SK-N-SH (cell line): ENCODE data around the gene PIK3CG.

Experiments
- CTCF ChIP-seq: fragments of 200-600 bp; sonication (generic); IDR thresholded peaks from 2 replicates; pipeline ENCODE4 v1.6.1; 2017; ENCODE audit warnings: antibody characterized with exemption, mild to moderate bottlenecking, moderate library complexity
- ELF1 ChIP-seq: IDR thresholded peaks from 2 replicates; pipeline ENCODE4 v1.4.0; 2012
- FOSL2 ChIP-seq: IDR thresholded peaks from 2 replicates; pipeline ENCODE4 v1.4.0; 2012; ENCODE audit warnings: low read depth, mild to moderate bottlenecking, moderate library complexity, borderline replicate concordance
- MEF2A ChIP-seq: IDR thresholded peaks from 2 replicates; pipeline ENCODE4 v1.4.0; 2012; ENCODE audit warnings: low read depth, borderline replicate concordance
- POLR2AphosphoS5 ChIP-seq: IDR thresholded peaks from 2 replicates; pipeline ENCODE4 v1.6.1; 2012; ENCODE audit warnings: low read depth, low read length
- REST ChIP-seq: IDR thresholded peaks from 2 replicates; pipeline ENCODE4 v1.6.1; 2012; ENCODE audit warnings: mild to moderate bottlenecking, low read depth, low read length, moderate library complexity
- RFX5 ChIP-seq: IDR thresholded peaks from 2 replicates; pipeline ENCODE4 v1.6.1; 2012; ENCODE audit warnings: mild to moderate bottlenecking, improper control_type of control experiment, low read length

GRCh38 chr7:106868364-106868763 lies 3.3 kb downstream of the PIK3CG start:
- TF ChIP-seq CTCF (no peak), POLR2AphosphoS5 (no peak), ELF1 (no peak), RFX5 (no peak), REST (no peak), MEF2A (no peak), FOSL2 (no peak)
